ENCODE measurements around the gene SLC25A28.

- TF ChIP-seq, protein P1, sequence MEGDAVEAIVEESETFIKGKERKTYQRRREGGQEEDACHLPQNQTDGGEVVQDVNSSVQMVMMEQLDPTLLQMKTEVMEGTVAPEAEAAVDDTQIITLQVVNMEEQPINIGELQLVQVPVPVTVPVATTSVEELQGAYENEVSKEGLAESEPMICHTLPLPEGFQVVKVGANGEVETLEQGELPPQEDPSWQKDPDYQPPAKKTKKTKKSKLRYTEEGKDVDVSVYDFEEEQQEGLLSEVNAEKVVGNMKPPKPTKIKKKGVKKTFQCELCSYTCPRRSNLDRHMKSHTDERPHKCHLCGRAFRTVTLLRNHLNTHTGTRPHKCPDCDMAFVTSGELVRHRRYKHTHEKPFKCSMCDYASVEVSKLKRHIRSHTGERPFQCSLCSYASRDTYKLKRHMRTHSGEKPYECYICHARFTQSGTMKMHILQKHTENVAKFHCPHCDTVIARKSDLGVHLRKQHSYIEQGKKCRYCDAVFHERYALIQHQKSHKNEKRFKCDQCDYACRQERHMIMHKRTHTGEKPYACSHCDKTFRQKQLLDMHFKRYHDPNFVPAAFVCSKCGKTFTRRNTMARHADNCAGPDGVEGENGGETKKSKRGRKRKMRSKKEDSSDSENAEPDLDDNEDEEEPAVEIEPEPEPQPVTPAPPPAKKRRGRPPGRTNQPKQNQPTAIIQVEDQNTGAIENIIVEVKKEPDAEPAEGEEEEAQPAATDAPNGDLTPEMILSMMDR (IDR thresholded peaks at IDR 0.05): no peak
- no peak for TF ChIP-seq POLR2A (IDR thresholded peaks at IDR 0.05)
These were observed 2.5 kb downstream of the SLC25A28 start for GRCh38 chr10:99617696-99618095.
